Measurements from ENCODE around the gene RHBDD3.

The RHBDD3 gene

DNA sequence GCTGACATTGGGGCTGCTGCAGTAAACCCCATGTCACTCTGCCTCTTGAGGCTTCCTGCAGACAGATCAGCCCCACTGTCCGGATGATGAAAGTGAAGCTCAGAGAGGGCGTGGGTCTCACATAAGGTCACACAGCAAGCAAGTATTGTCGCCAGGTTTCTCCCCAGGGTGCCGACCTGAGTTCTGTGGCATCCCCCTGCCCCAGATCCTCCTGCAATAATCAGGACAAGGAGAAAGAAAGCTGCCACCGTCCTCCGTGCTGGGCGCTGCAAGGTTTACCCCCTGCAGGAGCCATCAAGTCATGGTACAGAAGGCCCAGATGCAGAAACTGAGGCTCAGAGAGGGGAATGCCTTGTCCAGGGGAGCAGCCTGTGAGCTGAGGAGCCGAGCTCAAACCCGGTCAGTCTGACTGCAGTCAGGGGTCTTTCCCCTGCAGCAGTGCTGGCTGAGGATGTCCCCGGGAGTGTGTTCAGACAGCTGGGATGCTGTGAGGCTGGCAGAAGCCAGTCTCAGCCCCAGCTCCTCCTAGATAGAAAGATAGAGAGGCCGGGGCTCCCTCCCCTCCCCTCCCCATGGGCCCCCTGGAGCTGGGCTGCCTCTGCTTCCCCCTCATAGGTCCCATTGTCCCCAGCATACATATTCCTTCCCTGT, 48.9 kb downstream of the RHBDD3 start:
- DNase-seq (ENCODE audit: low read depth, low spot score) = no peak

DNA sequence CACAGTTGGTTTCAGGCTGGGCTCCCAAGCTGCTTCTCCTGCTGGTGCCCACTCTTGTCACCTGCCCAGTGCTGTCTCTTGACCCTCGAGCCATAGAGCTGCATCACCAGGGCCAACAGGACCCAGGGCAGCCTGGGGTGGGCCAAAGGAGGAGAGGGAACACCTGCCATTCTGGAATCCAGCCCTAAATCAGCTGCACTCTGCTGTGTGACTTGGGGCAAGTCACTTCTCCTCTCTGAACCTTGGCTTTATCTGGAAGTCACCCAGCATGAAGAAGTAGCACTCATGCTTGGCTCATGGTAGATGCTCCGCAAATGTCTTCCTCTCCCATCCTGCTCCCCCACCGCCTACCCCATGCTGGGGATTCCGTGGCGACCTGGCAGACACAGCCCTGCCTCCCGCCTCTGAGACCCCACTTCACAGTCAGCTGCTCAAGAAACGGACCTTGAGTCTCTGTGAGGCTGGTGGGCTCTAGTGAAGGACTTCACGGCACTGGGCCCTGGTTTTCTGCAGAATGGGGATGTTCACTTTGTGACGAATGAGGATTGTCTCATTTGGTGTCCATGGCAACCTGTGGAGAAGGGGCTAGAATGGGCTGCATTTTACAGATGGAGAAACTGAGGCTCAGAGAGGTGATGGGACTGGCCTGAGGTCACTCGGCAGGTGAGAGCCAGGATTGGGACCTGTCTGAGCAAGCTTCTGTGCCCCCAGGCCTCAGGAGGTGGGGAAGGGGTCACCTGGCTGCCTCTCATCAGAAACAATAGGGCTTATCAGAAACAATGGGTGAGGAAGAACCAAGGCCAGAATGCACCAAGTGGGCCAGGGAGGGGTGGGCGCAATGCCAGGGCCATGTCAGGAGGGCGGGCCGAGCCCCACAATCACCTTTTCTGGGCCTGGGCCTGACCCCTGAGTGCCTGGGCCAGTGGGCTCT, 49.7 kb downstream of the RHBDD3 start:
- no peak for DNase-seq (ENCODE audit: low read depth, low spot score)

DNA sequence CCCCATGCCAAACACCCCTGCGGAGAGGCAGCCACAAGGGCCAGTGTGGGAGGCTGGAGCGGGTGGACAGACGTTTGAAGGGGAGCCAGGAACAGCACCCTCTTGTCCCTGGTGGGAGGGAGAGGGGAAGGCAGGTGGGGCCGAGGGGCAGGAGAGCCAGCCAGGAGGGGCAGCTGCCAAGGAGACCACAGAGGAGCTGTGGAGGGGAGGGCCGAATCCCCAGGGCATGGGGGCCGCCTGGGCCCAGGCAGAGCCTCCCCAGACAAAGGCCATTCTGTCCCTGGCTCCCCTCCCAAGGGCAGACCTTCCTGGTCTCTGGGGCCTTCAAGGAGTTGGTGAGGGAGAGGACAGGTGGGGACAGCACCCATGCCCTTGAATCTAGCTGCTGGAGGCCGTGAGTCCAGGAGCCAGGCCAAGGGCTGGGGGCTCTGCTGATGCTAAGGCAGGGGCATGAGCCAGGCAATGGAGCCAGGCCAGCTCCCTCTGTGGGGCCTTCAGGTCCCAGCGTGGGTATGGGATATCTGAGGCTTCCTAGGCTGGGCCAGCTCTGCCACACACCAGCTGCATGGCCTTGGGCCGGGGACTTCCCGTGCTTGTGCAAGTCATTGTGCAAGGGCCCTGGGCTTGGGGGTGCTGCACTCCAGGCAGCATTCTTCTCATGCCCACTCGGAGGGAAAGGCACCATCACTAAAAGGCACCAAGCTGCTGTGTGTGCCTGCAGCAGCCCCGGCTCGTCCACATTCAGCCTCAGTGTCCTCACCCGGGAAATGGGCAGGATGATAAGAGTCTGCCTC, 50.7 kb downstream of the RHBDD3 start:
- no peak for DNase-seq (ENCODE audit: low read depth, low spot score)

DNA sequence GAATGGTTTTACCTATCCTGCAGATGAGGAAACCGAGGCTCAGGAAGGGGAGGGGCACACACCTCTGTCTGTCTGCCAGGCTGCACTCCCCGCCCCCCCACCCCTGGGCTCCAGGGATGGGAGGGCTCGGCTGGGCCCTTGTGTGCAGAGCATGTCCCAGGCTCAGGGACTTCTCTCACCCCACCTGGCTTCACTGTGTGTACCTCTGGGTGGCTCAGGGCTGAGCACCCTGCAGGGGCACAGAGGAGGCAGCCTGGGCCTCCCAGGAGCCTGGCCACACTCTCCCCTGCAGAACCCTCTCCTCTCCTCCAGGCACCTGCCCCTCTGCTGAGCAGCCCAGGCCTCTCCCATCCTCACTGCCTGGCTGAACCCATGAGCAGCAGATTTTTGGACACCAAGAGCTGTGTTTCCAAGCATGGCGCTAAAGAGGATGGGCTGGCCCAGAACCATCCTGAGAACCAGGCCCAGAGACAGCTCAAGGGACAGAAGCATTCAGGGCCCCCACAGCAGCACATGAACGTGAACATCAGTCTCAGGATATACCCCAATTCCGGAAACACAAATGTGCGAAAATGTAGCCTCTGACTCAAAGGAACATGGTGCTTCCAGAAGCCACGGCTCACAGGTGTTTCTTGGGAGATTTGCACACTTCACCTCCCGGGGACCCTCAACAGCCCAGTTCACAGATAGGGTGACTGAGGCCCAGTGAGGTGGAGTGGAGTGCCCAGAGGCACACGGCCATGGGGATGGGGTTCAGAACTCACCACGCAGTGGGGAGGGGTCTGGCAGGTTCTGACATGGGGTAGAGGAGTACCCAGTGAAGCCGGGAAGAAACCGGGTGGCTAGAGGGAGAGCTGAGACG, 51.5 kb downstream of the RHBDD3 start:
- no peak for DNase-seq (ENCODE audit: low read depth, low spot score)

DNA sequence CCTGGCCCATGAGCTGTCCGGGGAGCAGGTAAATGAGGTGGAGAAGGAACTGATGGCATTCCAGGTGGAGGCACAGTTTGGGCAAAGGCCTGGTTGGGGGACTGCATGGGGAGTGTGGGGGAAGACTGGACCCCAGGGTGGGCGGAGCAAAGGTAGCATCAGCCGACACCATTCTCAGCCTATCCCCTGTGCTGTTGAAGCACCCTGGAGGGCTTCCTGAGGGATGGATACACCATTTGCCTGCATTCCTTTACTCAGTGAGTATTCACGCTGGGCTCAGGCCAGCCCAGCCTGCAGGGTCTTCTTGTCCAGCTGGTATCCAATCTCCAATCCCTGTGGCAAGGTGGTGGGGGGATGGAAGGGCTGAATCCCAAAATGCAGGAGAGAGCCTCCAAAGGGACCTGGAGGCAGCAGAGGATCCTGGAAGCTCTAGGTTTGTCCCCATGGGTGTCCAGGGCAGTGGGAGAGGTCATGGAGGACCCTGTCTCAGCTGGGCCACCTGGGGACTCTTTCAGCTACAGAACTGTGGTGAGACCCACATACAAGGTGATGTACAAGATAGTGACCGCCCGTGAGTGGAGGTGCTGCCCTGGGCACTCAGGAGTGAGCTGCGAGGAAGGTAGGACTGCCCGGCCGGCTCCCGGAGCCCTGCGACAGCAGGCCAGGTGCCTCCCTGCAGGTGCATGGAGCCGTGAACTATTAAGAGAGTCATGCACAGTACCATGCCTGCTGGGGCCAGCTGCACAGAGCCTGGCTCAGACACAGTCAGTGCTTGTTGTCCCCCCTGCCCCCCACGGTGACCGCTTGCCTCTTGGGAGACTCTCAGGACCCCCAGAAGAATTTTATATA, 52.5 kb downstream of the RHBDD3 start:
- DNase-seq (ENCODE audit: low read depth, low spot score) = no peak

DNA sequence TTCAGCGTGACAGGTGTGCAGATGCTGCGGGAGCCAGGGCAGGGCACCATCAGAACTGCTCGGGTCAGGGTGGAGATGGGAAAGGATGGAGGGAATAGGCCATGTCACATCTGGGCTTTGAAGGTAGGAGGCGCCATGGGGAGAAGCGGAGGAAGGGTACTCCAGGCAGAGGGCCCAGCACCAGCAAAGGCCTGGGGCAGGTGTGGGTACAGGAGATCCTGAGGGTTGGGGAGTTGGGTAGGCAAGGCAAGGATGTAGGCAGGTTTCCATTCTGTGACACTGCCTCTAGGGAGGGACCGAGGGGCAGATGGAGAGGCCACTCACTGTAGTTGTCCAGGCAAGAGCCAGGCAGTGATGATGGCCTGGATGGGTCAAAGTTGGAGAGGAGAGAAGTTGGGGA, 53.5 kb downstream of the RHBDD3 start:
- no peak for DNase-seq (ENCODE audit: low read depth, low spot score)

DNA sequence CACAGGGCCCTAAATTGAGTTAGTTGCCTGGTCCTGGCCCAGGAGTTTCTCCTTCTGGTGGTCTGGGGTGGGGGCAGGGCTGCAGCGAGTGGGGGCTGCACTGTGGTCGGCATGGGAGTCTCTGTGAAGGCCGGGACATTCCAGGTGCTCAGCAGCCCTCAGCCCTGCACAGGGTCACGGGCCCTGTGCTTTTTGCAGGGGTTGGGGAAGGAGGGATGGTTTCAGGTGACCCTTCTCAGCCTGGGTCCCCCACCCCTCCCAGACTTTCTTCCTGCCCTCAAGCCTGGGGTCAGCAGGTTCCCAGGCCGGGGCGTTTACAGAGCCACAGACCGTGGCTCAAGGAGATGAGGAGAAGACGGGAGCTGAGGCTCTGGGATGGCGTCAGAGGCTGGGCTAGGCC, 54.3 kb downstream of the RHBDD3 start:
- DNase-seq (ENCODE audit: low read depth, low spot score) = no peak

DNA sequence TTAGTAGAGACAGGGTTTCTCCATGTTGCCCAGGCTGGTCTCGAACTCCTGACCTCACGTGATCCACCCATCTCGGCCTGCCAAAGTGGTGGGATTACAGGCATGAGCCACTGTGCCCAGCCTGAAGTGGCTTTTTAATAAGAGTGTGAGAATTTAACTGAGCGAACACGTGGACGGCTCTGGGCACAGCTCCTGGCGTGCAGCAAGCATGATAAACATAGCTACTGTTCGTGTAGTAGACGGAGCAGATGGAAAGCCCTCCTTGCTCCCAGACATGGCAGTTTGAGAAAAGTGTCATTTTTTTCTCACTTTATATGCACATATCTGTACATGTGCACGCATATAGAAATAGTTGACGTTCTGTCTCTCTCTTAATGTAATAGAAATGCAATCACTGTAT, 55.0 kb downstream of the RHBDD3 start:
- no peak for DNase-seq (ENCODE audit: low read depth, low spot score)

DNA sequence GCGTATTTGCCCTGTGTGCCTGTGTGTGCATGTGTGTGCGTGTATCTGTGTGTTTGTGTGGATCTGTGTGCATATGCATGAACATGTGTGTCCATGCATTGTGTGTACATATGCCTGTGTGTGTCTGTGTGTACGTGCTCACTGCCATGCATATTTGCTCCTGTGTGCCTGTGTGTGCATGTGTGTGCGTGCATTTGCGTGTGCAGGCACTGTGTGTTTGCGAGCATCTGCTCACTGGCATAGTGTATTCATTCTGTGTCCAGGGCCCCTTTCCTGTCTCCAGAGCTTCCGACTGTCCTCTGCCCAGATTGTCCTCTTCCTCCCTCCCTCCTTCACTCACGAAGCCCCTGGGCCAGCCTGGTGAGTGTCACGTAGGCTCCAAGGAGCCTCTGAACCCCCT, 56.3 kb downstream of the RHBDD3 start:
- DNase-seq (ENCODE audit: low read depth, low spot score) = no peak

DNA sequence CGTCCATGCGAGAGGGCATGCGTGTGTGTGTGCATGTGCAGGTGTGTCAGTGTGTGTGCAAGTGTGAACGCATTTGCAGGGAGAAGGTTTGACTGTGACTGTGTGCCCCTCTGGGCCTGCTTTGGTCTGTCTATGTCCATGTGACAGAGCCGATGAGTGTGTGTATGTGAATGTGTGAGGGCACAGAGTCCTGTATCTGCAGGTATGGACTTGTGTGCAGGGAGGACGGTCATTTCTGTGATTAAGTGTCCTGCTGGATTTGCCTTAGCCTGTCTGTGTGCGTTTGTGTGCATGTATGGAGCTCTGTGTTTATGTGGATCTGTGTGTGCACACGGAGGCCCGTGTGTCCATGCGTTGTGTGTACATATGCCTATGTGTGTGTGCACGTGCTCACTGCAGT, 56.7 kb downstream of the RHBDD3 start:
- DNase-seq (ENCODE audit: low read depth, low spot score) = no peak
